DMS 273 treated with DMSO at 0.1 percent for 48 hours (cell line): ENCODE results near the gene GNAI3.
"Not testable (repeated sequence)": the region's sequence is repeated elsewhere in the genome, so short reads cannot be mapped to it uniquely, and the experiment has no call there.

Experiments
- DNase-seq: peaks from one replicate; lab custom pipeline; 2025; lab: John Stamatoyannopoulos, UW

The GNAI3 gene

DNA sequence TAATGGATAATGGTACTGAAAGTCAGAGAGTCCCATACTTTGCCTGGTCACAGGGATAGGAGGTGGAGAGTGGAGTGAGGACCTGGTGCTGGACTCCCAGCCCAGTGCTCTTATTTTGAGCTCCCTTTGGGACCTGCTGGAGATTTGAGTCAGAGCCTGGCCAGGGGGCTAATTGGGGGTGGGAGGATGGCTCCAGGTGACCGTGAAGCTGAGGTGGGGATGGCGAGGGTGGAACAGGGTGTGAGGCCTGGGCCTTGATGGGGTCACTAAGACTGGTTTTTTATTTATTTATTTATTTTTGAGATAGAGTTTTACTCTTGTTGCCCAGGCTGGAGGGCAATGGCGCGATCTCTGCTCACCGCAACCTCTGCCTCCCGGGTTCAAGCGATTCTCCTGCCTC lies 89.0 kb downstream of the GNAI3 start:
- DNase-seq = no peak

DNA sequence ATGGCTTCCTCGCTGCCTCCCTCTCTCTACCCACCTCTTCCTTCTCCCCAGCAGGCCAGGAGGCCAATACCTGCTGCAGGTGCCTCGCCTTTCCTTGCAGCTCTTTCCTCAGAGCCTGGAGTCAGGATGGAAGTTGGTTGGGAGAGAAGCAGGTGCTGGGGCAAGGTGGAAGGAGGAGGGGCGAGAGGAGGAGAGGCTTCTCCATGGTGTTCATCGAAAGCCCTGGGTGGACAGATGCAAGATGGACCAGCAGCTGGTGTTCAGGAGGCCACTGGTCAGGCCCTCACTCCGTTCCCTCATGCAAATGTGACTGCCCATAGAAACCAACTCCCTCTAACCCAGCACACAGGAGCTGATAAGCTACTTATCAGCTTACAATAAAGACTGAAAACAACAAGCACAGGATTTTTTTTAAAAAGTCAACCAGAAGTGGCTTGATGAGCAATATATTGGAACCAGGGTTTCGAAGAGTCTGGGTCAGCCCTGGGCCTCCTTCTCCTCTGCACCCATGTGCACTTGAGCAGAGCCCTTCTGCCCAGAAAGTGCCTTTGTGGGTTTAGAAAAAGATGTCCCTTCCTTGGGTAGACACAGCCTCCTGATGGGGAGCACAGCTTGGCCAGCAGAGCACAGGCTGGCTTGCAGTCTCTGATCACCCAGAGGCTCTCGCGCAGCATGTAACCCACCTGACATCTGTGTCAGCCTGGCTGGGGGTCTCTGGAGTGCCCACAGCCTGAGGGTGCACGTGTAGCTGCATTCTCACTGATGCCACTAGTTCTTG lies 90.8 kb downstream of the GNAI3 start:
- DNase-seq = no peak

DNA sequence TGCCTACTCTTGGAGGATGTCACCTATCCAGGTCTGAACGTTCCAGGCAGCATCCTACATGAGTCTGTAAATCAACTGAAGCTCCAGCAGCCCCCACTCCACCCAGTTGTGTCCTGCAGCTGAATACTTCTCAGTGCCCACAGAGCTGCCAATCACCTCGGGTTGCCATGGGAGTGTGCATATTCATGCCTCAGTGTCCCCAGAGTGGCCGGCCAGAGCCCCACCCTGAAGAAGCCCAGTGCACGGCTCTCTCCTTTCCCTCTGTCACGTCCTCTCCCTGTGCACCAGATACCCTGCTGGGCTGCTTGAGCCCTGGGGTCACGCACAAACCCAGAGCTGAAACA lies 91.4 kb downstream of the GNAI3 start:
- DNase-seq = no peak

- DNase-seq = no peak
These were observed 92.0 kb downstream of the GNAI3 start for GRCh38 chr1:109640285-109640865.

GRCh38 chr1:109641078-109641740 lies 92.8 kb downstream of the GNAI3 start:
- no peak for DNase-seq

DNA sequence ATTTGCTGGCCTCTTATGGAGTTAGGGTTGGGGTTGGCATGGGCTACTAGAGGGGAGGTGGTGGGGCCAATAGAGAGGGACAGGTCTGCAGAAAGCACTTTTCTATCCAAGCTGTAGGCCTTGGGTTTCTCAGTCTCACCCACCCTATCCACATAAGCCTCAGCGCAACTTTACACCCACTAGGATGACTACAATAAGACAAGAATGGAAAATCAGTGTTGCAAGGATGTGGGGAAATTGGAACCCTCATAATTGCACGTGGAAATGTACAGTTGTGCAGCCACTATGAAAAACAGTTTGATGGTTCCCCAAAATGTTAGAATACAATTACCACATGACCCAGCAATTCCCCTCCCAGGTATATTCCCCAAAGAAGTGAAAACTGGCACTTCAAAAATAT lies 93.4 kb downstream of the GNAI3 start:
- DNase-seq = no peak

GRCh38 chr1:109642626-109643025 lies 94.2 kb downstream of the GNAI3 start:
- no peak for DNase-seq

DNA sequence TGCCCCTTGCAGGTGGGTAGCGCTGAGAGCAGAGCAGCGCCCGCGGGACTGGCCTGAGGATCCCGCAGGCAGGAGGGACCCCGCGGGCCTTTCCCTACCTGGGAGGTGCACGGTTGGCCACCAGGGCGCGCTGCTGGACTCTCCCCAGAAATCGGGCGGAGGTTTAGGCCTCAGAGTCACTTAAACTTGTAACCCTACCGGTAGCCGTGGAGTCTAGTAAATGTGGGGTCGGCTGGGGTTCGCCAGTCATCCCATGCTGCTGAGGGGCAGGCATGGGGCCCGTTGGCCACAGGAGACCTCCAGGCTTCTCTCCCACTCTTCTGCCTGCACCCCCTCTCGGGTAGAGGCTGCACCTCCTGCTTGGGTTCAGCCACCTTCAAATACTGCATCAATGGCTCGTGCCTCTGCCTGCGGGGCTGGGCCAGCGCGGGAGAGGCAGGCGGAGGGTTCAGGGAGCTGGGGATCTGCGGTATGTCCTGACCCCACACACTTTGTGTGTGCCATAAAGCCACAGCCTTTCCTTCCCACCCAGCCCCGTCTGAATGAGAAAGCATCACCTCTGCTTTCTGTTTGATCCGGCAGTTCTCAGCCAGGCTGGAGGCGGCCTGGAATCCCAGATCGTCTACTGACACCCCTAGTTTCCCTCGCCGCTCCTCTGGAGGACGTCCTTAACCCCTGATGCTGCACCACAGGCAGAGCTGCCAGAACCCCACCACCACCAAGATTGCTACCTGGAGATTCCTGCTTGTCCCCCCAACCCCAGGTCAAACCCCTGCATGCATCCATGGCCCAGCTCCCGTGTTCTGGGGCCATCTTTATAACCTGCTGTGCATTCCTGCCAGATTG lies 95.2 kb downstream of the GNAI3 start:
- DNase-seq = peak; percentile 56

GRCh38 chr1:109644670-109645069 lies 96.3 kb downstream of the GNAI3 start:
- DNase-seq = no peak

GRCh38 chr1:109649491-109649914 lies 101.1 kb downstream of the GNAI3 start:
- DNase-seq = no peak

DNA sequence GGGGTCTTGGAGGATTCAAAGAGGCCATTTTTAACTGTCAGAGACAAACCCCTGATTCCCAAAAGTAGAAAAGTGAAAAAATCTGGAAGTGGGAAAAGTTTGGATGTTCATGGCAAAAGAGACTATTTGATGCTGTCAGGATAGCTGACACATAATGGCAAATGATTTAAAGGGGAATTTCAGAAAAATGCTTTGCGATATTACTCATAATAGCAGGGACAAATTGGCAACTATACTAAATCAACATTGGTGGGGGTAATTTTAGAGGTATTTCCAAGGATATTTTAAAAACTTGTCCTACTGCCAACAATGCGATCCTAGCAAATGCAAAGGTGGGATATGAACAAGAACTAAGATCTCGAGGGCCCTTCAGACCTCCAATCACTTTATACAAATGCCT lies 102.2 kb downstream of the GNAI3 start:
- DNase-seq = no peak

GRCh38 chr1:109652402-109652801 lies 104.0 kb downstream of the GNAI3 start:
- DNase-seq = no peak

DNA sequence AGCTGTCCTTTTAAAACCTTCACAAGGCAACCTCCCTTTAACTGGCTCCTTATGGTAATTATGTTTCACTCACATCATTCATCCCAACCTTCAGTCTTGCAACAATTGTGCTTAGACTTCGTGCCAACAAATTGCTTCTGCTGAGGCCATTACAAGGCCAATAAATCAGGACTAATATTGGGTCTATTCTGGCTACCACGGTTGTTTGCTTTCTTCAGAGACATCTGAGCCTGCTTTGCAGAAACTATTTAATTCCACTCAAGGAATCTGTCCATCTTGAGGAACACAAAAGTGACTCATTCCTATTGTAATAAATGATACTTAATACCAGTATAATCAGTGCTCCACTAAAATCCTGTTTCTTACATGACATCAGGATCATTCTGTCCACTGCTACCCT lies 104.9 kb downstream of the GNAI3 start:
- no peak for DNase-seq

GRCh38 chr1:109654519-109654918 lies 106.1 kb downstream of the GNAI3 start:
- DNase-seq = no peak

DNA sequence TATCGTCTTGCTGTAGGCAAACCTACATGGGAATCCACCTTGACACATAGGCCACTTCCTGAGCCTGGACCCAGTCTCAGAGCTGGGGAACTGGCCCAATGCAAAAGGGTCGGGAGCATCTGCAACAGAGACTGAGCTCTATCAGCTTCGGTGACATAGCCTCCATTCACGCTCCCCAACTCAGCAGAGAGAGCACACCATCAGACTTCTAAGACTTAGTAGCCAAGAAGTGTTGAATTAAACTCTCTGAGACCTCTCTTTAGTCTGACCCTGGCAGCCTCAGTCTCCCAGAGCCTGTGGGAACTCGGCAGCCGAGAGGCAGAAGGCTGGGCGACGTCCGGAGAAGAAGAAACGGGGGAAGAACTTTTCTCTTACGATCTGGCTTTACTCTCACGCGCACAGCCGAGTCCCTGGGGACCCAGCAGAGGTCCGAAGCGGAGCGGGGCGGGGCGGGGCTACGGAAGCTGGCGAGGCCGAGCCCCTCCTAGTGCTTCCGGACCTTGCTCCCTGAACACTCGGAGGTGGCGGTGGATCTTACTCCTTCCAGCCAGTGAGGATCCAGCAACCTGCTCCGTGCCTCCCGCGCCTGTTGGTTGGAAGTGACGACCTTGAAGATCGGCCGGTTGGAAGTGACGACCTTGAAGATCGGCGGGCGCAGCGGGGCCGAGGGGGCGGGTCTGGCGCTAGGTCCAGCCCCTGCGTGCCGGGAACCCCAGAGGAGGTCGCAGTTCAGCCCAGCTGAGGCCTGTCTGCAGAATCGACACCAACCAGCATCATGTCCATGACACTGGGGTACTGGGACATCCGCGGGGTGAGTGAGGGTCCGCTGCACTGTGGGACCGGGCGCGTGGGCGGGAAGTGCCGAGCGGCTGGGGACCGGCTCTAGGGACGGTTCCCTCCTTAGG lies 107.5 kb downstream of the GNAI3 start, which contains the start of gene GSTM4:
Gene GSTM4 (plus strand): TSS at position 485 of the 905 bp plus-strand sequence. CDS start 291 bp downstream, at position 776.
- peak; percentile 50 for DNase-seq

- no peak for DNase-seq
These were observed 109.0 kb downstream of the GNAI3 start for GRCh38 chr1:109657395-109657794.

- DNase-seq = no peak
These were observed 109.6 kb downstream of the GNAI3 start for GRCh38 chr1:109657970-109658369.

DNA sequence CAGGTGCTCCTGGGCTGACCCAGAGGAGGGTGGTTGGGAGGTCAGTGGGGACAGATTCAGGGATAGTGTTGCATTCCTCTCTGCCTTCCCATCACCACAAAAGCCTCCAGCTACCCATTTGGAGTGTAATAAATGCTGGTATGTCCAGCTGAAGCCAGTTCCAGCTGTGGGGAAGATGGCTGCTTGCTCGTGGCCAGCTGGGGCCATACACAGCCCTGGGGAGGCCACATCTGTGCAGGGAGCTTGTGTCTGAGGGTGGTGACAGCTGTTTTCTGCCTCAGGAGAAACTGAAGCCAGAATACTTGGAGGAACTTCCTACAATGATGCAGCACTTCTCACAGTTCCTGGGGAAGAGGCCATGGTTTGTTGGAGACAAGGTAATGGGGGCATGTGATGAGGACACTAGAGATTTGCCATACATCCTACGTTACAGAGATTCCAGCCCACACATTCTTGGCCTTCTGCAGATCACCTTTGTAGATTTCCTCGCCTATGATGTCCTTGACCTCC lies 110.2 kb downstream of the GNAI3 start:
- no peak for DNase-seq

DNA sequence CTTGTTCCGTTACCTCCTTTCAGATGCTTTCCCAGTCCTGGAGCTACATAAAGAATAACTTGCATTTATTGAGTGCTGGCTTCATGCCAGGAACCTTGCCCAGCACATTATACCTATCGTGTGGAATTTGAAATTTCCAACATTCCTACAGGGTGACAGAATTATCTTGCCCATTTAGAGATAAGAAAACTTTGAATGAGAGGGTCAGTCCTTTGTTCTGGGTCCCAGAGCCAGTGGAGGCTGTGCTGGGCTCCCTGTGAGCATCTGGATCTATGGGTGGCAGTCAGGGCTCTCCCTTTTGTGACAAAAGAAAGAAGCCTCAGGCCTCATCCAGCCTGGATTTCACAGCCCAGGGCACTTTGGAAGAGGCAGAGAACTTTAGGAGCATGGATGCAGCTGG lies 110.7 kb downstream of the GNAI3 start:
- DNase-seq = no peak

- DNase-seq = peak; percentile 15
These were observed 111.7 kb downstream of the GNAI3 start for GRCh38 chr1:109659997-109660690.

DNA sequence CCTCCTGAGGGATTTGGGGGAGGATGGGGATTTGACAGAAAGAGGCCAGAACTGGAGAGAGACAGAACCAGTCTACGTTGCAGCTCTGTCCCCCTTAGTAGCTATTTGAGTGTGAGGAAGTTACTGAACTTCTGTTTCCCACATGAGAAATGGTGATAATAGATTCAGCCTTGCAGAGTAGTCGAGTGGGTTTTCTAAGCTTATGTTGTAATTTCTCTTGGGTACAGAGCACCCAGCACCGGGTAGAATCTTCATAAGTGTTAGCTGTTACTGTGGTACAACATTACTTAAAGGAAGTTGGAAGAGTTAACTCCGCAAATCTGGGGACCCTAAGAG lies 112.2 kb downstream of the GNAI3 start:
- not testable (repeated sequence) for DNase-seq
